Measurements from ENCODE around the gene KRTAP4-12.
"Not testable (repeated sequence)": the region's sequence is repeated elsewhere in the genome, so short reads cannot be mapped to it uniquely, and the experiment has no call there.

The KRTAP4-12 gene

DNA sequence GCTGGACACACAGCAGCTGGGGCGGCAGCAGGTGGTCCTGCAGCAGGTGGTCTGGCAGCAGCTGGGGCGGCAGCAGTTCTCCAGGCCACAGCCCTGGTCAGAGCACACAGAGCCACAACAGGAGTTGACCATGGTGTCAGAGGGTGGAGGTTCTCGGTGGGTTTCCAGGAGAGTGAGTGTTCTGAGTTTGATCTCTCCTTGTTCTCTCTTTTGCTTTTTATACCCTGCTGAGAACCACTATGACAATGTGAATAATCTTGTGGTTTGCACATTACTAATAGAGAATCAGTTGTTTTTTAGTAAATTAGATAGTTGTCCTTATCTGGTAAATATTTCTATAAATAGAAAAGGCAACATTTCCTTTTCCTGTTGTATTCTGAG is at the start of gene KRTAP4-12:
Gene KRTAP4-12 (minus strand): TSS at position 192 of the 381 bp plus-strand sequence. CDS start 60 bp downstream, at position 132.
- DNase-seq: not testable (repeated sequence)

GRCh38 chr17:41171886-41172285 is 47.9 kb upstream of the KRTAP4-12 start:
- DNase-seq: no peak

DNA sequence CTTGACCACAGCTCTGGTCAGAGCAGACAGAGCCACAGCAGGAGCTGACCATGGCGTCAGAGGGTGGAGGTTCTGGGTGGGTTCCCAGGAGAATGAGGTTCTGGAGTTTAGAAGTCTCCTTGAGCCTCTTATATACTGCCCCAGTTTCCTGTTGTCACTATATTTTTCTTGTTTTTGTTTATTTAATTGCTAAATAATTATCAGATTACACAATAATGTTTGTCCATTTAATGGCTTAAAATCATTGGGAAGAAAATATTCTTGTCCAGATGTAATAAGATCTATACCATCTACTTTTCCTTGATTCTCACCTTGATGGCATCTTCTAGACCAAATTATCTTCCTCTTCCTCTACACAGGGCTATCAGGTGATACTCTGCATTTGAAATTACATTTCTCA is 44.1 kb upstream of the KRTAP4-12 start, which contains the start of gene KRTAP4-3:
Gene KRTAP4-3 (minus strand): TSS at position 101 of the 400 bp plus-strand sequence. CDS start 49 bp downstream, at position 52.
- no peak for DNase-seq

DNA sequence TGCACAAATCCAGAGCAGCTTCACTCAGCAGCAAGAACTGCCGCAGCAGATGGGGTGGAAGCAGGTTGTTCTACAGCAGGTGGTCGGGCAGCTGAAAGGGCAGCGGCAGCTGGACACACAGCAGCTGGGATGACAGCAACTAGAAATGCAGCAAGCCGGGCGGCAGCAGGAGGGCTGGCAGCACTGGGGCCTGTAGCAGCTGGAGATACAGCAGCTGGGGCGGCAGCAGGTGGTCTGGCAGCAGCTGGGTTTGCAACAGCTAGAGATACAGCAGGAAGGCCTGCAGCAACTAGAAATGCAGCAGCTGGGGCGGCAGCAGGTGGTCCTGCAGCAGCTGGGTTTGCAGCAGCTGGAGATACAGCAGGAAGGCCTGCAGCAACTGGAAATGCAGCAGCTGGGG is 43.6 kb upstream of the KRTAP4-12 start:
- no peak for DNase-seq

- no peak for DNase-seq
Observed at GRCh38 chr17:41163828-41164227, 39.8 kb upstream of the KRTAP4-12 start.

DNA sequence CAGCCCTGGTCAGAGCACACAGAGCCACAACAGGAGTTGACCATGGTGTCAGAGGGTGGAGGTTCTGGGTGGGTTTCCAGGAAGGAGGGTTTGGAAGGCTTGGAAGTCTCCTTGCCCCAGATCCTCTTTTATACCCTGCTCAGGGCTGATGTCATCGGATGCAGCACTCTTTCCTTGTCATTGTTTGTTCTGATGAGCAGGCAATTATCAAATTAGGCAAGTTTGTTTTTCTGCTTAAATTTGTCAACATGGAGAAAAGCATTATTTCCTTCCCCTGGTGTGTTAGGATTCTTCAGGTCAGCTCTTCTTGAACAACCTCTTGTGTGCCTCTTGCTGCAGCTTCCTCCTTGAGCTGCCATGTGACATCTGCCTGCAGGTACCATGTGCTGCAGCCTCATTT is 36.7 kb upstream of the KRTAP4-12 start, which contains the start of gene KRTAP4-4:
Gene KRTAP4-4 (minus strand): TSS at position 101 of the 400 bp plus-strand sequence. CDS start 57 bp downstream, at position 44.
- no peak for DNase-seq

- DNase-seq: not testable (repeated sequence)
Observed at GRCh38 chr17:41160190-41160589, 36.2 kb upstream of the KRTAP4-12 start.

GRCh38 chr17:41153856-41154255 is 29.9 kb upstream of the KRTAP4-12 start:
- no peak for DNase-seq

- DNase-seq: no peak
Observed at GRCh38 chr17:41151525-41151924, 27.5 kb upstream of the KRTAP4-12 start.

- no peak for DNase-seq
Observed at GRCh38 chr17:41150026-41150425, 26.0 kb upstream of the KRTAP4-12 start.

DNA sequence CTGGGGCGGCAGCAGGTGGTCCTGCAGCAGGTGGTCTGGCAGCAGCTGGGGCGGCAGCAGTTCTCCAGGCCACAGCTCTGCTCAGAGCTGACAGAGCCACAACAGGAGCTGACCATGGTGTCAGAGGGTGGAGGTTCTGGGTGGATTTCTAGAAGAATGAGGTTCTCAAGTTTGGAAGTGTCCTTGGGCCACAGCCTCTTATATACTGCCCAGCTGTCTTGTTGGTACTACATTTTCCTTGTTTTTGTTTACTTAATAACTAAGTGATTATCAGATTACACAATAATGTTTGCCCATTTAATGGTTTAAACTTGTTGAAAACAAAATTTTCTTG is 25.6 kb upstream of the KRTAP4-12 start, which contains the start of gene KRTAP4-5:
Gene KRTAP4-5 (minus strand): TSS at position 174 of the 334 bp plus-strand sequence. CDS start 58 bp downstream, at position 116.
- DNase-seq: no peak

DNA sequence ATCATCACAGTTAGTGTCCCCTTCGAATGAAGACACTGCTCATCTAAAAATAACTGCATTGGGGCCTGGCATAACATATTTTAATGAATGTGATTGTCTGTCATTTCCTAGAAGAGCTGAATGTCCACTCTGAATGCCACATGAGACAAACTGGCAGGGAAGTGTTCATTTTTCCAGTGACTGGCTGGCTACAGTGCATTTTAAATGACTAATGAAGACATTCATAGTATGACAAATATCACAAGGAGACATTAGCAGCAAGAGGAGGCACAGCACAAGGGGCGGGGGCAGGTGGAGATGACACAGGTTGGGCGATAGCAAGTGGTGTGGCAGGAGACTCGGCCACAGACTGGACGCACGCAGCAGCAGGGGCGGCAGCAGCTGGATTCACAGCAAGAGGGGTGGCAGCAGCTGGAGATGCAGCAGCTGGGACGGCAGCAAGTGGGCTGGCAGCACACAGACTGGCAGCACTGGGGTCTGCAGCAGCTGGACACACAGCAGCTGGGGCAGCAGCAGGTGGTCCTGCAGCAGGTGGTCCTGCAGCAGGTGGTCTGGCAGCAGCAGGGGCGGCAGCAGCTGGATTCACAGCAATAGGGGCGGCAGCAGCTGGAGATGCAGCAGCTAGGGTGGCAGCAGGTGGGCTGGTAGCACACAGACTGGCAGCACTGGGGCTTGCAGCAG is 25.1 kb upstream of the KRTAP4-12 start:
- DNase-seq: not testable (repeated sequence)

DNA sequence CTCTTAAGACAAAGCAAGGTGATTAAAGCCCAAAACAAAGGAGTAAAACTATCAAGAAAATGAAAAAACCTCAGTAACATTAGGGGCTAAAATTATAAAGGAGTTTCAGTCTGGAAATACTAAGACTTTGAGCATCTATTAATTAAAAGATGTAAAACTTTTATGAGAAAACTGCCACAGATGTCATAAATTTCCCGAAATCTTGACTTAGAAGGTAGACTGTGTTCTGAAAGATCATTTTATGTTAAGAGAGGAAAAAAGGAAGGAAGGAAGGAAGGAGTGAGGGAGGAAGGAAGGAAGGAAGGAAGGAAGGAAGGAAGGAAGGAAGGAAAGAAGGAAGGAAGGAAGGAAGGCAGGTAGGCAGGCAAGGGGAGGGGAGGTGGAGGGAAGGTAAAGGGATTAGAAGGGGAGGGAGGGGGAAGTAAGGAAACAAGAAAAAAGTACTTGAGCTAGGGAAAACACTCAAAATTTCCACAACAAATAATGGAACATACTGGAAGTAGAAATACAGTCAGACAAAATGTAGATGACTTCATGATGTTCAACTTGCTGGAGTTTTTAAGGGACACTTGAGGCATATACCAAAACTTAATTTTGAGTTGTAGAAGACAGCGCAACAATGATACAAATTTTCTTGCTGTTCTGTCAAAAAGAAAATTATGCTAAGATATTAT is 23.7 kb upstream of the KRTAP4-12 start:
- DNase-seq: no peak

- DNase-seq: no peak
Observed at GRCh38 chr17:41145261-41145660, 21.3 kb upstream of the KRTAP4-12 start.

- DNase-seq: no peak
Observed at GRCh38 chr17:41144846-41145245, 20.9 kb upstream of the KRTAP4-12 start.

GRCh38 chr17:41141361-41141760 is 17.4 kb upstream of the KRTAP4-12 start:
- DNase-seq: no peak

DNA sequence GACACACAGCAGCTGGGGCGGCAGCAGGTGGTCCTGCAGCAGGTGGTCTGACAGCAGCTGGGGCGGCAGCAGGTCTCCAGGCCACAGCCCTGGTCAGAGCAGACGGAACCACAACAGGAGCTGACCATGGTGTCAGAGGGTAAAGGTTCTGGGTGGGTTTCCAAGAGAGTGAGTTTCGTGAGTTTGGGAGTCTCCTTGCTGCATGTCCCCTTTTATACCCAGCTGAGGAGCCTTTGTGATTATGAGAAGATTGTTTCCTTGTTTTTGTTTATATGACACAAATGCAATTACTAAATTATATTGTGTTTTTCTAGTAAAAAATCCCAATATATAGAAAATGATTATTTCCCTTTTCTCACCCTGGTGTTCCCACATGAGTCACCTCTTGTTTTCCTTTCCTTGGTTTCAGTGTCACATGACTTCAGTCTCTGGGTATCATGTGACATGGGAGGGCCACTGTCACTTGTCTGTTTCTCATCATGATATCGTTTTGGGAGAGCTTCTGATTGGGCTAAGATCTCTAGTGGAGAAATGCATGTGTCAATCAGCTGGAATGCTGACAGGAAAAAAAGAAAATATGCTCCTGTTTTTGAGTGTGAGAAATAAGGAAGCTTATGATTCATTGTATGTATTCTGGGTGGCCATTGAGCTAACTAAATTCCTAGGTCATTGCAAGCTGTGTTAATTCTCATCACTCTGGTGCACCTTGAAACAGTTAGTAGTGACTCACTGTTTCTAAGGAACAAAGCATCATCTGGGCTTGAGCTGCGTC is 16.6 kb upstream of the KRTAP4-12 start, which contains the start of gene KRTAP4-6:
Gene KRTAP4-6 (minus strand): TSS at position 185 of the 772 bp plus-strand sequence. CDS start 57 bp downstream, at position 128.
- DNase-seq: no peak

DNA sequence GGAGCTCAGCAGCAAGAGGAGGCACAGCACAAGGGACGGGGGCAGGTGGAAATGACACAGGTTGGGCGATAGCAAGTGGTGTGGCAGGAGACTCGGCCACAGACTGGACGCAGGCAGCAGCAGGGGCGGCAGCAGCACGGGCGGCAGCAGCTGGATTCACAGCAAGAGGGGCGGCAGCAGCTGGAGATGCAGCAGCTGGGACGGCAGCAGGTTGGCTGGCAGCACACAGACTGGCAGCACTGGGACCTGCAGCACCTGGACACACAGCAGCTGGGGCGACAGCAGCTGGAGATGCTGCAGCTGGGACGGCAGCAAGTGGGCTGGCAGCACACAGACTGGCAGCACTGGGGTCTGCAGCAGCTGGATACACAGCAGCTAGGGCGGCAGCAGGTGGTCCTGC is 15.9 kb upstream of the KRTAP4-12 start:
- not testable (repeated sequence) for DNase-seq

DNA sequence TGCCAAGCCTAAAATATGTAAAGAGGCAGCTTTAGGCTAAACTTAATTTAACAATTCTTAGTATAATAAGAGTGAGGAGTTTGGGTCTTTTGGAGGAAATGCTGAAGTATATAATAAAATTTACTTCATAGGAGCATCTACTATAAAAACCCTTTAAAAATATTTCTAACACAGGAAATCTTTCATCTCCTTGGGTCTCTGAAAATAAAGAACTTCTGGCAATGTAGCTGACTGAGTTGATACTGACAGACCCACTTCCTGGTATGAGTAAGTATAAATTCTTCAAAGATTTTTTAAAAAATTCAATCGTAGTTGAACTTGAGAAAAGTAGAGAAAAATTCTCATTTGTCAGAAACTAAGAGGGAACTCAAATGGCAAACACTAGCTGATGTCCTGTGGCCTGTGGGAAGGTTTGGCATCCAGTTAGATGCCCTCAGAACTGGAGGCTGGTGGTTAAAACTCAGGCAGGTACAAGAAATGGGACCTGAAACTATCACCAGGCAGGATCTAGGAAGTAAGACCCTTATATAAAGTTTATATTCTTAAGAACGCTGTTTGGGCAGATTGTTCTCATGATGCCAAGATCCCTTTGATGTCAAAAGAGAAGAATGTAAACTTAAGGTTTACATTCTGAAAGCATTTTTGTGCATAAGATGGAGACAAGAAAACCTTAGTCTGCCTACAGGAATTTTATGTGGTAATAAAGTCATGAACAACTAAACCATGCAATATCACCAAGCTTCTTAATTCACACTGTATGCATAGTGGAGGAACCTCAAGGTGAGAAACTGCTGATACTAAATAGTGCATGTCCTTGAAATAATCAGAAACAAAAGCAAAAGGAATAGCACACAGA is 10.1 kb upstream of the KRTAP4-12 start:
- DNase-seq: no peak

GRCh38 chr17:41131979-41132378 is 8.0 kb upstream of the KRTAP4-12 start:
- no peak for DNase-seq

- DNase-seq: no peak
Observed at GRCh38 chr17:41127371-41127770, 3.4 kb upstream of the KRTAP4-12 start.

GRCh38 chr17:41126412-41126811 is 2.4 kb upstream of the KRTAP4-12 start:
- DNase-seq: no peak
